GM18868 (cell line): ENCODE measurements around the gene TOR4A.
"Not testable (repeated sequence)": the region's sequence is repeated elsewhere in the genome, so short reads cannot be mapped to it uniquely, and the experiment has no call there.

ENCODE experiments used
- ATAC-seq: cut with Tn5 transposase; IDR thresholded peaks from one replicate; pipeline ENCODE4 v1.9.1; 2021; ENCODE audit warnings: mild to moderate bottlenecking, moderate library complexity; ENCODE audit not compliant: unreplicated experiment

The TOR4A gene

GRCh38 chr9:137251490-137252268 is 25.8 kb upstream of the TOR4A start:
- ATAC-seq = no peak

- no peak for ATAC-seq
These were observed 24.7 kb upstream of the TOR4A start for GRCh38 chr9:137252555-137253506.

- no peak for ATAC-seq
These were observed 23.6 kb upstream of the TOR4A start for GRCh38 chr9:137253717-137254623.

- peak; percentile 75 for ATAC-seq
These were observed 22.7 kb upstream of the TOR4A start, which contains the start of gene NELFB for GRCh38 chr9:137254624-137255447. NELFB (plus strand) TSS chr9:137255327.

- ATAC-seq = peak; percentile 36
These were observed 21.9 kb upstream of the TOR4A start for GRCh38 chr9:137255448-137256114.

- ATAC-seq = no peak
These were observed 21.2 kb upstream of the TOR4A start for GRCh38 chr9:137256362-137256761.

GRCh38 chr9:137256856-137257255 is 20.7 kb upstream of the TOR4A start:
- no peak for ATAC-seq

GRCh38 chr9:137262173-137262908 is 15.2 kb upstream of the TOR4A start:
- not testable (repeated sequence) for ATAC-seq

- ATAC-seq = no peak
These were observed 14.6 kb upstream of the TOR4A start for GRCh38 chr9:137262909-137263285.

GRCh38 chr9:137263506-137263905 is 14.0 kb upstream of the TOR4A start:
- no peak for ATAC-seq

GRCh38 chr9:137264067-137264466 is 13.5 kb upstream of the TOR4A start:
- no peak for ATAC-seq

GRCh38 chr9:137265496-137266161 is 11.9 kb upstream of the TOR4A start:
- ATAC-seq = no peak

- no peak for ATAC-seq
These were observed 11.4 kb upstream of the TOR4A start for GRCh38 chr9:137266162-137266527.

GRCh38 chr9:137266585-137267453 is 10.7 kb upstream of the TOR4A start:
- no peak for ATAC-seq

GRCh38 chr9:137267933-137268355 is 9.6 kb upstream of the TOR4A start:
- peak; percentile 53 for ATAC-seq

GRCh38 chr9:137268538-137269201 is 8.9 kb upstream of the TOR4A start:
- ATAC-seq = no peak
